T-helper 1 cell treated with Interleukin-12 subunit alpha and Interleukin-12 subunit beta and Interleukin-4 antibody, amounts not matched to agents 30 ng/mL and 1 ng/mL, for 36 hours (primary cell): ENCODE measurements around the gene RANBP3. TPM values are rescaled to one million over a fixed set of nuclear protein-coding genes. Genes with fewer than 3 reads are reported as not detected.
"Not testable (repeated sequence)": the region's sequence is repeated elsewhere in the genome, so short reads cannot be mapped to it uniquely, and the experiment has no call there.

Experiments
- intact Hi-C: fragments of 100-400 bp; cut with micrococcal nuclease; formaldehyde crosslinking; loops from one replicate; pipeline ENCODE4 v1.15.1; 2024
- total RNA-seq: library from RNA; stranded (reverse); gene quantifications from 2 replicates; pipeline ENCODE4 v1.2.3, GENCODE V29; 2022

The RANBP3 gene
- total RNA-seq, 1 donor from 2014 or later = 101 TPM

DNA sequence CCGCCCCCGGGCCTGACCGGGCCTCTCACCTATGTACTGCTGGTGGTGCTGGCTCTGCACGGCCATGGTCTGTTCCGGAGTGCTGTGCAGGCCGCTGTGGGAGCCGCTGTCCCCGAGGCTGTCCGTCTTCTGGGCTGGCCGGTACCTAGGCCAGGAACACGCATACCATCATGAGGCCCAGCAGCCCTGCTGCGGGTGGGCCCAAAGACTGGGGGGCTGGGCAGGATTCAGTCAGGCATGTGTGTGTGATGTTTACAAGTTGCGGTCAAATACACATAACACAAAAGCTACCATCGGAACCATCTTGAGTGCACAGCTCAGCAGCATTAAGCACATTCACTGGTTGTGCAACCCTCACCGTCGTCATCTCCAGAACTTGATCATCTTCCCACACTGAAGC lies 32.2 kb upstream of the RANBP3 start:
- intact Hi-C loops = no loop called here

DNA sequence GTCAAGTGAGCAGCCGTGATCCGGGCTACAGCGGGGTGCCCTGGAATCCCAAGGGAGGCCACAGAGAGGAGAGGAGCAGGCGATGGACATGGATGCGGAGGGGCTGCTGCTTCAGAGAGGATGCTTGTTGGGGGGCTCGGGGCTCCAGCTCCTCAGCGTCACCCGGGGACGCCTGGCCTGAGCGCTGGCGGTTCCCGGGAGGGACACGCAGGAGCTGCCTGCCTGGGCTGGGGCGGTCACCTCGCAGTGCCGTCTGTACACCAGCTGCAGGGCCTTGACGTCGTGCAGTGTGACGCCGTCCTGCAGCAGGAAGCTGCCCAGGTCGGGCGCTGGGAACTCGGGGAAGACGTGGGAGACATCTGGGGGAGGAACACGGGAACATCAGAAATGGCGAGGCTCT lies 29.9 kb upstream of the RANBP3 start:
- intact Hi-C loops = no loop called here

GRCh38 chr19:6006896-6007295 lies 29.0 kb upstream of the RANBP3 start:
- intact Hi-C loops = no loop called here

DNA sequence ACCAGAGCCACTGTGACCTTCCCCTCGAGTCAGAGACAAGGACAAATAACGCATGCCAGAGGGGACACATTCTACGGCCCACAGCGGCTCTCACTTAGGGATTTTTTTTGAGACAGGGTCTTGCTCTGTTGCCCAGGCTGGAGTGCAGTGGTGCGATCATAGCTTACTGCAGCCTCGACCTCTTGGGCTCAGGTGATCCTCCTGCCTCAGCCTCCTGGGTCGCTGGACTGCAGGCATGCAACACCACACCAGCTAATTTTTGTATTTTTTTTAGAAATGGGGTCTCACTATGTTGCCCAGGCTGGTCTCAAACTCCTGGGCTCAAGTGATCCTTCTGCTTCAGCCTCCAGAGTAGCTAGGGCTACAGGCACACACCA lies 28.1 kb upstream of the RANBP3 start:
- intact Hi-C loops = not testable (repeated sequence)

DNA sequence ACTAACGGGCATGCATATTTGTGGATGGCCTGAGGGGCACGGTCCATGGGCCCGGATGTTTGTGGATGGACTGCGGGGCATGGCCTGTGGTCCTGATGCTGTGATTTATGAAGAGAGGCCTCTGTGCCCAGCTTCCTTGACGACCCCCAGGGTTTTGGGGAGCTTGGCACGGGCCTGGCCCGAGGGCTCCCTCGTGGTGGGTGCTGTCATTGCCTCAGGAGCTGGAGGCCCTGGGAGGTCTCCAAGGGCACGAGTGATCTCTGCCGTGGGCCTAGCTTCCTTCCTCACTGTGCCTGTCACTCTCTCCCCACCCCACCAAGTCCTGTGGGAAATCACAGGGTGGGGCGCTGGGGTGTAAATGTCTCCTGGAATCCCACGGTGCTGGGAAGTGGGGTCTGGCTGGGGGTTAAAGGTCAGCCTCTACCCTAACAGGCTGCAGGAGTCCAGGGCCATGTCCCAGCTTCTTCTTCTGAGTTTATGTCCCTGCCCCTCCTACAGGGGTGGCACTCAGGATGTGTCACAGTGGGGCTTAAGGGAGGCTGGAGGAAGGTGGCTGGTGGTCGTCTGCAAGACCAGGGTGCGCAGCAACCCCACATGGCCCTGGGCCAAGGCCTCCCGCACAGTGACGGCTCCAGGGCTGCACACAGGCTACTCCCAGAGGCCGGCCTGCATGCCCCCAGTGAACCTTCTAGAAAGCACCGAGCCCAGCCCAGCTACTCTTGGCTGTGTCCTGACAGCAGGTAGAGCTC lies 27.6 kb upstream of the RANBP3 start:
- intact Hi-C loops = no loop called here

- intact Hi-C loops = no loop called here
Observed at GRCh38 chr19:6003976-6004375, 26.0 kb upstream of the RANBP3 start.

- intact Hi-C loops = no loop called here
Observed at GRCh38 chr19:6002591-6002990, 24.7 kb upstream of the RANBP3 start.

DNA sequence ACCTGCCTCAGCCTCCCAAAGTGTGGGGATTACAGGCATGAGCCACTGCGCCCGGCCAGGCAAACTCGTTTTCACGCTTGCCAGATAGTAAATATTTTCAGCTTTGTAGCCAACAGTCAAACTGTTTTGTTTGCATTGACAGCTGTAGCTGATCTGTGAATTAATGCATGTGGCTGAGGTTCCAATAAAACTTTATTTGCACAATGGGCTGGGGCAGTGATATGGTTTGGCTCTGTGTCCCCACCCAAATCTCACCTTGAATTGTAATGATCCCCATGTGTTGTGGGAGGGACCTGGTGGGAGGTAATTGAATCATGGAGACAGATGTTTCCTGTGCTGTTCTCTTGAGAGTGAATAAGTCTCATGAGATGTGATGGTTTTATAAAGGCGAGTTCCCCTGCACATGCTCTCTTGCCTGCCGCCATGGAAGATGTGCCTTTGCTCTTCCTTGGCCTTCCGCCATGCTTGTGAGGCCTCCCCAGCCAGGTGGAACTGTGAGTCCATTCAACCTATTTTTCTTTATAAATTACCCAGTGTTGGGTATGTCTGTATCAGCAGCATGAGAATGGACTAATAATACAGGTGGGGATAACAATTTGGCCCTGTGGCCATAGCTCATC lies 22.4 kb upstream of the RANBP3 start:
- intact Hi-C loops = no loop called here

GRCh38 chr19:5999693-6000092 lies 21.8 kb upstream of the RANBP3 start:
- intact Hi-C loops = no loop called here

DNA sequence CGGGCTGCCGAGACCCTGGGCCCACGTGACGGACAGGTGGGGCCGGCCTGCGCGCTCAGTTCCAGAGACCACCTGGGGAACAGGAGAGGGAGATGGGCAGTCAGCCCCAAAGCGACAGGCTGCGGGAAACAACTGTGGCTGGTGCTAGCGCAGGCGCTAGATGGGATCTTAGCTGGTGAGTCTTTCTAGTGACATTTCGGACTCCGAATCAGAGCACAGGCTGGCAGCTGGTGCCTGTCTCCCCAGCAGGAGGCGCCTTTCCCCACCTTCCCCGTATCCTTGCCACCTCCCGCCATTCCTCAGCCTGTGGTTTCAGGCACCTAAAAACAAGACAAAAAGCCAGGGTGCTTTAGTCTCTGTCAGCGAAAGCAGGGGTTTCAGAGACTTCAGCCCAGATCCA lies 19.4 kb upstream of the RANBP3 start:
- intact Hi-C loops = no loop called here

DNA sequence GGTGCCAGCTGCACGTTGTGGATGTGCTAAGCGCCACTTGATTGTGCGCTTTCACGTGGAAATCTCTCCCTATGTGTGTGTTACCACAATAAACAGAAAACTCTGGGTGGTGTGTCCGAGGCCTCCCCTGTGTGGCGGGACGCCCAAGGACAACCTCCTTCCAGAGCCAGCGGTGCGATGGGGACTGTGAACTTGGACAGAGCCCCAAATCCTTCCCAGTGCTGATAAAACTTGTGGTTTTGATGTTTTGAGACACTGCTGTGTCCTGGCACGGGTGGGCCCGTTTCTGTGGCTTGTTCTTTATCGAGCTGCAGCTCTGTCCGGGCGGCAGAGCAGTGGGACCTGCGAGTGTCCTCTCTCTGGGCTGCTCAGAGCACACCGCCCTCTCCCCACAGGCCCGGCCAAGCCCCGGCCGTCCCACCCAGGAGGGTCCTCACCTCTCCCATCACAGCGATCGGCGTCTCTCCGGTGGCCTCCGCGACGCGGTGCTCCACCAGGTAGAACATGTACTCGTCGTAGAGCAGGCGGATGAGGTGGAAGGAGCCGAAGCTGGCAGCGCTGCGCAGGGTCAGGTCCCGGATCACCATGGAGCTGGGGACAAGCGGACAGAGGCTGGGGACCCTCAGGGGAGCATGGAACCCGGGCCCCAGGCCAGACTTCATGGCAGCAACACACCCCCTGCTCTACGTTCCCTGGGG lies 18.8 kb upstream of the RANBP3 start:
- intact Hi-C loops = no loop called here

- intact Hi-C loops = no loop called here
Observed at GRCh38 chr19:5996102-5996501, 18.2 kb upstream of the RANBP3 start.

GRCh38 chr19:5995606-5996005 lies 17.7 kb upstream of the RANBP3 start:
- intact Hi-C loops = no loop called here

DNA sequence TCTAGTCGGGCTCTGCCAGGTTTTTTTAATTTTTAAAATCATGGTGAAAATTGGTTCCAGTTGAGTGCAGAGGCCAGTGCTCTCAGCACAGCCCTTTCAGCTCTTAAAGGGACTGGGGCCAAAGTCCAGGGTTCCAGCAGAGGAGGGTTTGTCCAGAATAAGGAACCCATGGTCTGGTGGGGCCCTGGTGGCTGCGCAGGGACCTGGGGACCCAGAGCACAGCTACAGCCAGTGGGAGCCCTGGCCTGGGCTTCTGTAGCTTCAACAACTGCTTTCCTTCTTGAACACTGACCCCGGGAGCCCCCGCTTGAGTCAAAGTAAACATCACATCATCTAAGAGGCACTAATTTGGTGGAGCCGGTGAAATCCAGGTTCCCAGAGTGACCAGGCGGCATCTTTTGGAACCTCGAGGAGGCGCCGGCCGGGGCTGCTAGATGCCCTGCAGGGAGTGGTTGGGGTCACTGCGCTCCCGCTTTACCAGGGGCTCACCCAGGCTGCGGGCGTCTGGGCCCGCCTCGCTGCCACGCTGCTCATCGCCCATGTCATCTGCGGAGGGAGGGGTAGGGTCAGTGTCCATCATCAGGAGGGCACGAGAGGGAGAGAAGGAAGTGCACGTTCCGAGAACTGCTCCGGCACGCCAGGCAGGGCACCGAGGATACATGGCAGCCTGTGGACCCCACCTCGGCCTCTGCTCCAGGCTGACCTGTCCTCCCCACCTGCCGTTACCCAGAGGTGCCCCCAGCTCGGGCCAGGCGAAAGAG lies 16.6 kb upstream of the RANBP3 start:
- intact Hi-C loops = no loop called here

GRCh38 chr19:5993648-5994358 lies 15.9 kb upstream of the RANBP3 start:
- intact Hi-C loops = no loop called here

DNA sequence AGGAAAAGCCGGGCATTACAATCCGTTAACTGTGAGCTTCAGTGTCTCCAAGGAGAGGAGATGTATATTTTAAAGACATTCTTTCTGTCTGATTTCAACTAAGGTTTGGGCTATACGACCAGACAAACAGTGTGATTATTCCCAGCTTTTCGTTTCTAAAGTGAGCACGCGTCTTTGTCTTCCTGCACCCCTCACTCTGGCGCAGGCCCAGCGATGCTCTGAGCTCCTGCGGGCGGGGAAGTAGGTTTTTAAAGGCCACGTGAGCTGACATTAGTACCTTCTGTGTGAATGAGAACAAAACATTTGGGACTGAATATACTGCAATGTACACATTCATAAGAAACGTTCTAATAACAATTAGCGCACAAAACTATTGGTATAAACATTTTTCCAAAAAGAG lies 15.3 kb upstream of the RANBP3 start:
- intact Hi-C loops = no loop called here

DNA sequence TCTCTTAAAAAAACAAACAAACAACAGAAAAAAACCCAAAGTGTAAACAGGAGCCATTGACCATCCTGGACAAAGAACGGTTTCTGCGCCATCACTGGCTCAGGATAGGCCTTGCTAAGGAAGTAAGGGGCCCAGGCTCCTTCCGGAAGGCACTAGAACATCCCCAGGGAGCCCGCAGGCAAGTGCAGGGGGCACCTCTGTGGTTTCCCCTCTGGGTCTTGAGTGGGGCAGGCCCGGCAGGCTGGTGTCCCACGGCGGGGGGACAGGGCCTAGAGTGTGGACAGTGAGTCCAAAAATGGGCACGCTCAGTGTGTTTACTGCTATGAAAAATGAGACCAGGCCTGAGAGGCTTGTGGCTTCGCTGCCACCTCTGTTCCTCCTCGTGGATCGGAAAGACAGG lies 14.8 kb upstream of the RANBP3 start:
- intact Hi-C loops = no loop called here

DNA sequence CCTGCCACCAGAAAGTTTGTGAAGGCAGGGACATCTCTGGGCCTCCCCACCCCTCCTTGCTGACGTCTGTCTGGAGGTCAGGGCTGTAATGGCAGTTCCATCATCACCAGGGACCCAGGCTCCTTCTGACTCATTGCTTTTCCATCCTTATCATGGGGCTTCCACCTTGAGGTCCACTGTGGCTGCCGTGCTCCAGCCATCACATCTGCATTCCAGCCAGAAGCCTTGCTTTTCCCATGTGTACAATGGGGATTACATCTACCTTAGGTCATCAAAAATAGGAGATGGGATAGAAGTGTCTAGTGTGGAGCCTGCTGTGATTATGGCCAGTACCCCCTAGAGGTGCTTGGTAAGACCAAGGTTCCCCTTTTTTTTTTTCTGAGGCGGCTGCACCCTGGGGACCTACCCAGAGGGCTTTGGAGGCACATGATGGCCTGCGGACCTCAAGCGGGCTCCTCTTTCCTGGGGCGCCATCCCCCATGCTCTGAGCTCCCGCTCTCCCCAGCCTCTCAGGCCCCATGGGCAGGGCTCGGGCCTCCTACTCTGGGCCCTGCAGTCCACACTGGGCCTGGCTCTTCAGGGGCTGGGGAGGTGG lies 13.4 kb upstream of the RANBP3 start:
- intact Hi-C loops = no loop called here

DNA sequence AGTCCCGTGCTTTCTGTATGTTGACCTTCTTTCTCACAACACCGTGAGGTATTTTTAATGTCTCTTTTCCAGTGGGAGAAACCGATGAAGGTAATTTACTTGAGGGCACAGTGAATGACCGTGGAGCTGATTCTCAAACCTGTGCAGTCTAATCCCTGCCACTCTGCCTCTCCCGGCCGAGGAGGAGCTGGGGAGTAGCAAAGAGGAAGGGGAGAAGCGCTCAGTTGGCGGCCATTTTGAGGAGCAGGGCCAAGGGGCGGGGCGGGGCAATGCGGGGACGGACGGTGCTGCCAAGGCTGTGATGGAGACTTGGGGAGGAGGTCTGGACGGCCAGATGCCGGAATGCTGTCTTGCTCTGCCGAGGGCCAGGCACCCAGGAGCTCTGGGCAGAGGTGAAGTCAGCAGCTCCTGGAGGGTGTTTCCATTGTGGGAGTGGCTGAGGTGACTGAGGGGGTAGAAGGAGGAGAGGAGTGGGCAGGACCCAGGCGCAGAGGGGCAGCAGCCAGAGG lies 12.4 kb upstream of the RANBP3 start:
- intact Hi-C loops = no loop called here

GRCh38 chr19:5989388-5990074 lies 11.6 kb upstream of the RANBP3 start:
- intact Hi-C loops = no loop called here
